ENCODE measurements around the gene GNL2.
A peak's percentile ranks its signal among the peaks of the same experiment; 100 is the strongest.
"Not testable (repeated sequence)": the region's sequence is repeated elsewhere in the genome, so short reads cannot be mapped to it uniquely, and the experiment has no call there.

The GNL2 gene

GRCh38 chr1:37559080-37559479 lies 36.7 kb downstream of the GNL2 start:
- no peak for DNase-seq

GRCh38 chr1:37558411-37558810 lies 37.3 kb downstream of the GNL2 start:
- no peak for DNase-seq

DNA sequence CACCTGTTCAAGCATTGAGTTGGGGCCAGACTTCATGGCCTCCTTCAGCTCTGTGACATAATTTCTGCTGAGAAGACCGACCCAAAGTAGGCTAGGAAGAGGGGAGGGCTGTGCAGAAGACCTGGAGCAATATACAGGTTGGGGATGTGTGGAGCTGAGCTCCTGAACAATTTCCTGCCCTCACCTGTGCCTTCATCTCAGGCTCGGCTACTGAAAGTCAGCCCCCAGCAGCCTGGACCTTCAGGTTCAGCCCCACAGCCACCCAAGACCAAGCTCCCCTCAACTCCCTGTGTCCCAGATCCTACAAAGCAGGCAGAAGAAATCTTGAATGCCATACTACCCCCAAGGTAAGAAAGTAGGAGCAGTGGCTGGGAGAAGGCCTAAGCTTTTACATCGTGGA lies 38.3 kb downstream of the GNL2 start:
- no peak for DNase-seq

DNA sequence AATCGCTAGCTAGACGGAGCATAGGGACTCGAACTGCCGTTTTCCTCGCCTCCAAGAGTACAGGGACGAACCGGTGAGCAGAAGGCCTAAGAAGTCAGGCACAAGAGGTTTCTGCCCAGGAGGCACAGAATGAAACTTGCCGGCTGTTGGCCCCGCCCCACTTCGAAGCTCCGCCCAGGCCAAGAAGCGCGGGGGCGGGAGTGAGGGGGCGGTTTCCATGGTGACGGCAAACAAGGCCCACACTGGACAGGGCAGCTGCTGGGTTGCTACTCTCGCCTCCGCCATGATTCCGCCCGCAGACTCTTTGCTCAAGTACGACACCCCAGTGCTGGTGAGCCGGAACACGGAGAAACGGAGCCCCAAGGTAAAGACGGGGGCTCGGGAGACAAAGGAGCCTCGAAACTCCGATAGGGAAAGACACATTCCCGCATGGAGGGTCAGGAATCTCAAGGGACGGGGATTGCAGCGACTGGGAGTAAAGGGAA lies 39.0 kb downstream of the GNL2 start, which contains the start of gene DNALI1:
Gene DNALI1, plus strand, starts transcription at position 229 of the 485 bp plus-strand sequence. Its CDS starts 55 bp downstream, at position 284.
- DNase-seq: no peak

DNA sequence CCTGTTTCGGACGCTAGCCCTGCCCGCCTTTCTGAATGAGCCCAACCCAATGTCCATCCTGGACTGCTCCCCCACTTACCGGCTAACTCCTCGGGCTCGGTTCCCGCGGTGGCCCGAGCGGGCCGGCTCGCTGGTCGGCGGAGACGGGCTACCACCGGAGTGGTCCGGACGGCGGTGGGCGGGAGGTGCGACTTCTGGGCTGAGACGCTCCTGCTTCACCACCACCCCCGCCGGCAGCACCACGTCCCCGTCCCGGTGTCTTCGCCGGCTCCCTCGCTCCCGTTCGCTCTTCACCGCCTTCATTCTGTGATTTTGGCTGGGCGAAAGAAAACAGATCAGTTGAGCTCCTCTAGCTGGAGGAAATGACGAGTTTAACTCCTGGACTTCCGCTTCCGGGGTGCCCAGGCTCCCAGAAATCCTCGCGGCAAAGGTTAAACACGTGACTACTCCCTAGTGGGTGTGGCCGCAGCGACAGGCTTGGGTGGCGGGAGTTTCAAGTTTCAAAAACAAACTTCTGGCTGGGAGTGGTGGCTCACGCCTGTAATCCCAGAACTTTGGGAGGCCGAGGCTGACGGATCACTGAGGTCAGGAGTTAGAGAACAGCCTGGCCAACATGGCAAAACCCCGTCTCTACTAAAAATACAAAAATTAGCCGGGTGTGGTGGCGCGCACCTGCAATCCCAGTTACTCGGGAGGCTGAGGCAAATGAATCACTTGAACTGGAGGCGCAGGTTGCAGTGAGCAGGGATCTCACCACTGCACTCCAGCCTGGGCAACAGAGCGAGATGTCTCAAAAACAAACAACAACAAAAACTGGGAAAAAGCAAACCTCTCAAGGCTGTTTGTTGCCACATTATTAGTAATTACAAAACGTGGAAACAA lies 41.6 kb downstream of the GNL2 start, which contains the start of gene SNIP1:
Gene SNIP1, minus strand, starts transcription at position 367 of the 882 bp plus-strand sequence. Its CDS starts 64 bp downstream, at position 303.
- DNase-seq: peak; percentile 62

DNA sequence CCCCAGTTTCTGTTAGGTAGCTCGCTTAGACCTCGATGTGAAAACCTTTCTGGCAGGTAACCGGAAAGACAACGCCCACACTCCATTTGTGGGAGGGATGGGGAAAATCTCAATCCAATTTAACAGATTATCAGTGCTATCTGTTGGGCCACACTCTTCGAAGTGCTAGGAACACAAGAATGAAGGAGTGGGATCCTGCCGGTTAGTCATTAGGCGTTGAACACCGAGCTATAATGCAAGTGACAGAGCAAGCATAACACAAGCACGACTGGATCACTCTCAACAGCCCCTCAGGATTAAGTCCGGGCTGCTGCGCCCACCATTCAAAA lies 42.2 kb downstream of the GNL2 start:
- no peak for DNase-seq

GRCh38 chr1:37549341-37549740 lies 46.4 kb downstream of the GNL2 start:
- no peak for DNase-seq

- DNase-seq: no peak
Measured at GRCh38 chr1:37545019-37545418, 50.7 kb downstream of the GNL2 start.

DNA sequence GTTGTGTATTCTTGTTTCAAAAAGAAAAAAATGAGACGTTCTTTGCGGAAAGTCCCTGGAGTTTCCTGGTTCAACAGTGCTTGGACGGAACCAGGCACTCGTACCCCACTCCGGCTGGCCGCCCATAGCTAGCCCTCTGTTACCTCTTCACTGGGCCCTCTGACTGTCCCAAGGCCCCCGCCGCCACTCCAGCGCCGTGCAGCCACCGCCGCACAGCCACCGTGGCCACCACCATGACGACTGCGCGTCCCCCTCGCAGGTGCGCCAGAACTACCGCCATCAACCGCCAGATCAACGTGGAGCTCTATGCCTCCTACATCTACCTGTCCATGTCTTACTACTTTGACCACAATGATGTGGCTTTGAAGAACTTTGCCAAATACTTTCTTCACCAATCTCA lies 51.2 kb downstream of the GNL2 start:
- no peak for DNase-seq

DNA sequence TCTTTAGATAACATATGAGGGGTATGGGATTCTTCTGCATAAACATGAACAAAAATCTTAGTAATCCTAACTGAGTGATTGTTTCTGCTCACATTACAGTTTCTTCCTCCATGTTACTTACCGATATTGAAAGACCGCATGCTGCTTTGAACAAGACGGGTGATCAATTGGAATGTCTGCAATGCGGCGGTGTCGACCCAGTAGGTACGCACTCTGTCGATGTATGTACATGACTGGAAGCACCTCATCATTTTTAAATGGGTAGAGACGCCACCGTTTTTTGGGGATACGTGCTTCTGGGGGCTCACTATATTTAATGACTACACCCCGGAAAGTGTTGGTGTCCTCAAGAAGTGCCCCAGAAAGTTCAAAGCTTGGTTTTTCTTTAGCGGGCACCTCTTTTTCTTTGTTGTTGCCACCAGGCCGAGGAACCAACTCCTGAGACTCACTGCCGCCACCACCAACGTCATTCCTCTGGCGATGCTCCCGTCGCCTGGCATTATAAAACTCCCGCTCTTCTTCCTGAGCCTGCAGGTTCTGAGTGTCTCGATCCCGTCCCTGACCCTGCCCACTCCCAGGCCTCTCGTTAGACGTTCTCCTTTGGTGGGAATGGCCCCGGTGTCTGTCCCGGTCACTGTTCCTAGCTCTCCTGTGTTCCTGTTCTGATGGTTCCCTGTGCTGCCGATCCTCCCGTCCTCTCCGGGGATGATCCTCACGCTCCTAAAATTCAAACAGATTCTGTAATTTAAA lies 55.5 kb downstream of the GNL2 start:
- no peak for DNase-seq

DNA sequence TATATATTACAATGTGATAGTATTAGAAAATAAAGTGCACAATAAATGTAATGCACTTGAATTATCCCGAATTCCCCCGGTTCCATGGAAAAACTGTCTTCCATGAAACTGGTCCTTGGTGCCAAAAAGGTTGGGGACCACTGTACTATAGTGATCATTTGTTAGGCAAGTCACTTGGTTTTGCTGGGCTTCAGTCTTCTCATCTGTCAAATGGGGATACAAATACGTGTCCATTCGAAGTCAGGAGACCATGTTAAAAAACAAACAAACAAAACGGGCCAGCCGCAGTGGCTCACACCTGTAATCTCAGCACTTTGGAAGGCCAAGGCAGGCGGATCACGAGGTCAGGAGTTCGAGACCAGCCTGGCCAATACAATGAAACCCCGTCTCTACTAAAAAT lies 56.6 kb downstream of the GNL2 start:
- DNase-seq: not testable (repeated sequence)

DNA sequence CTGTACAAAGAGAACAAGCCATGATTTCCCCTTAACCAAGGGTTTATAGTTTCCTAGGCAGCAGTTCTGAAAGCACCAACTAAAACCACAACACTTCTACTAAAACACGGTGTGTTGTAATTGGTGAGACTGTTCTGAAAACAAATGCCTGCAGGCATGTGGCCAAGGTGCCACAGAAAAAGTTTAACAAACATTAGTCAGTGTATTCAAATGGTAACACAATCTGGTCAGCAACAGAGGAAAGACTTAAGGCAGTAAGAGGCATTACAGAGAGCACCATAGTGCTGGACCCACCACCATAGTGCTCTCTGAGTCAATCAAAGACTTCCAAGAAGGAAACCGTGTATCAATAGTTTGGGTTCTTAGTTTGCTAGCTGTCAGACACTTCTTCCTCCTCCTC lies 58.4 kb downstream of the GNL2 start:
- no peak for DNase-seq

GRCh38 chr1:37533317-37534093 lies 62.2 kb downstream of the GNL2 start:
- no peak for DNase-seq

DNA sequence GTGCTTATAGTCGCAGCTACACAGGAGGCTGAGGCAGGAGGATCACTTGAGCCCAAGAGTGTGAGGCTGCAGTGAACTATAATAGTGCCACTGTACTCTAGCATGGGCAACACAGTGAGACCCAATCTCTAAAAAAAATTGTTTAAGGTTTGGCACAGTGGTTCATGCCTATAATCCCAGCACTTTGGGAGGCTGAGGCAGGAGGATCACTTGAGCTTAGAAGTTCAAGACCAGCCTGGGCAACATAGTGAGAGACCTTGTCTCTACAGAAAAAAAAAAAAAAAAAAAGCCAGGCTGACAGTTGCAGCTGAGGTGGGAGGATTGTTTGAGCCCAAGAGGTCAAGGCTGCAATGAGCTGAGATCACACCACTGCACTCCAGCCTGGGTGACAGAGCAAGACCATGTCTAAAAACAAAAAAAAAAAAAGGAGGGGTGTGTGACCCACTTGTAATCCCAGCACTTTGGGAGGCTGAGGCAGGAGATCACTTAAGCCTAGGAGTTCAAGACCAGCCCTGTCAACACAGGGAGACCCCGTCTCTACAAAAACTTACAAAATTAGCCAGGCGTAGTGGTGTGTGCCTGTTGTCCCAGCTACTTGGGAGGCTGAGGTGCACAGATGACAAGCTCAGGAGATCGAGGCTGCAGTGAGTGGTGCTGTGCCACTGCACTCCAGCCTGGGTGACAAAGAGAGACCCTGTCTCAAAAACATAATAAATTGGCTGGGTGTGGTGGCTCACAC lies 63.1 kb downstream of the GNL2 start:
- DNase-seq: not testable (repeated sequence)

DNA sequence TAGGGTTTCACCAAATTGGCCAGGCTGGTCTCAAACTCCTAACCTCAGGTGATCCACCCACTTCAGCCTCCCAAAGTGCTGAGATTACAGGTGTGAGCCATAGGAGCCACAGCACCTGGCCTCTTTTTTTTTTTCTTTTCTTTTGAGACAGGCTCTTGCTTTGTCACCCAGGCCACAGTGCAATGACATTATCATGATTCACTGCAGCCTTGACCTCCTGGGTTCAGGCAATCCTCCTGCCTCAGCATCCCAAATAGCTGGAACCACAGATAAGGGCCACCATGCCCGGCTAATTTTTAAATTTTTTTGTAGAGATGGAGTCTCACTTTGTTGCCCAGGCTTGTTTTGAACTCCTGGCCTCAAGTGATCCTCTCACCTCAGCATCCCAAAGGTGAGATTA lies 65.8 kb downstream of the GNL2 start:
- DNase-seq: not testable (repeated sequence)

- DNase-seq: no peak
Measured at GRCh38 chr1:37519613-37520012, 76.1 kb downstream of the GNL2 start.

DNA sequence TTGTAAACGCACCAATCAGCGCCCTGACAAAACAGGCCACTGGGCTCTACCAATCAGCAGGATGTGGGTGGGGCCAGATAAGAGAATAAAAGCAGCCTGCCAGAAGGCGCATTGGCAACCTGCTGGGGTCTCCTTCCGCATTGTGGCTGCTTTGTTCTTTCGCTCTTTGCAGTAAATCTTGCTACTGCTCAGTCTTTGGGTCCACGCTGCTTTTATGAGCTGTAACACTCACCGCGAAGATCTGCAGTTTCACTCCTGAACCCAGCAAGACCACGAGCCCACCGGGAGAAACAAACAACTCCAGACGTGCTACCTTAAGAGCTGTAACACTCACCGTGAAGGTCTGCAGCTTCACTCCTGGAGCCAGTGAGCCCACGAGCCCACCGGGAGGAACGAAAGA lies 76.8 kb downstream of the GNL2 start:
- not testable (repeated sequence) for DNase-seq

GRCh38 chr1:37518241-37518640 lies 77.5 kb downstream of the GNL2 start:
- DNase-seq: not testable (repeated sequence)

- no peak for DNase-seq
Measured at GRCh38 chr1:37517569-37517968, 78.2 kb downstream of the GNL2 start.
